T-helper 2 cell treated with Interferon-gamma antibody and Interleukin-4, amounts not matched to agents 5 μg/mL and 100 μg/mL, for 36 hours (primary cell): ENCODE measurements around the gene GPRIN1.

ENCODE experiments used
- DNase-seq: peaks from one replicate; pipeline ENCODE4 v3.0.0; 2021; ENCODE audit warnings: low spot score
- H3K27ac Mint-ChIP-seq: one replicate; pipeline ENCODE4 v1.8.0; 2021; ENCODE audit warnings: mild to moderate bottlenecking, mixed read lengths
- H3K27me3 Mint-ChIP-seq: one replicate; pipeline ENCODE4 v1.8.0; 2021; ENCODE audit warnings: low read depth, mixed read lengths
- H3K36me3 Mint-ChIP-seq: one replicate; pipeline ENCODE4 v1.8.0; 2021; ENCODE audit warnings: low read depth, mixed read lengths
- H3K4me1 Mint-ChIP-seq: one replicate; pipeline ENCODE4 v1.8.0; 2021; ENCODE audit warnings: low read depth, mixed read lengths
- H3K4me3 Mint-ChIP-seq: one replicate; pipeline ENCODE4 v1.8.0; 2022; ENCODE audit warnings: mild to moderate bottlenecking, moderate library complexity, mixed read lengths
- H3K9me3 Mint-ChIP-seq: one replicate; pipeline ENCODE4 v1.8.0; 2021; ENCODE audit warnings: mixed read lengths

Gene GPRIN1

GRCh38 chr5:176549871-176550270 lies 60.1 kb downstream of the GPRIN1 start:
- H3K27ac Mint-ChIP-seq, result no peak overlapping the region
- H3K4me3 Mint-ChIP-seq, result no peak overlapping the region

GRCh38 chr5:176548967-176549444 lies 61.0 kb downstream of the GPRIN1 start, which contains the start of gene CDHR2:
TSS of gene CDHR2 (plus strand) at chr5:176549342. CDS start at chr5:176565353, 16,011 bp downstream.
- H3K9me3 Mint-ChIP-seq, result no peaks in the 10 kb centered on the region
- no peak for DNase-seq
- no peaks in the 10 kb centered on the region for H3K27me3 Mint-ChIP-seq
- no peak within 1 kb of the TSS for H3K4me3 Mint-ChIP-seq
- peaks cover 13% of the 10 kb centered on the region for H3K4me1 Mint-ChIP-seq
- no peak within 1 kb of the TSS for H3K27ac Mint-ChIP-seq
- peaks cover 5% of the 10 kb centered on the region for H3K36me3 Mint-ChIP-seq

More at GRCh38 chr5:176549871-176550270, 60.1 kb downstream of the GPRIN1 start:
- H3K36me3 Mint-ChIP-seq, result peaks cover under 1% of the 10 kb centered on the region
- H3K4me1 Mint-ChIP-seq, result peaks cover 13% of the 10 kb centered on the region
- no peaks in the 10 kb centered on the region for H3K27me3 Mint-ChIP-seq
- DNase-seq, result no peak
- H3K9me3 Mint-ChIP-seq, result no peaks in the 10 kb centered on the region

GRCh38 chr5:176547802-176548201 lies 62.2 kb downstream of the GPRIN1 start:
- Mint-ChIP-seq H3K27ac (no peak overlapping the region), H3K9me3 (no peaks in the 10 kb centered on the region), H3K36me3 (peaks cover 5% of the 10 kb centered on the region), H3K4me3 (no peak overlapping the region), H3K4me1 (peaks cover 9% of the 10 kb centered on the region), H3K27me3 (no peaks in the 10 kb centered on the region)
- no peak for DNase-seq
